Measurements from ENCODE around the gene TRIM17.

DNA sequence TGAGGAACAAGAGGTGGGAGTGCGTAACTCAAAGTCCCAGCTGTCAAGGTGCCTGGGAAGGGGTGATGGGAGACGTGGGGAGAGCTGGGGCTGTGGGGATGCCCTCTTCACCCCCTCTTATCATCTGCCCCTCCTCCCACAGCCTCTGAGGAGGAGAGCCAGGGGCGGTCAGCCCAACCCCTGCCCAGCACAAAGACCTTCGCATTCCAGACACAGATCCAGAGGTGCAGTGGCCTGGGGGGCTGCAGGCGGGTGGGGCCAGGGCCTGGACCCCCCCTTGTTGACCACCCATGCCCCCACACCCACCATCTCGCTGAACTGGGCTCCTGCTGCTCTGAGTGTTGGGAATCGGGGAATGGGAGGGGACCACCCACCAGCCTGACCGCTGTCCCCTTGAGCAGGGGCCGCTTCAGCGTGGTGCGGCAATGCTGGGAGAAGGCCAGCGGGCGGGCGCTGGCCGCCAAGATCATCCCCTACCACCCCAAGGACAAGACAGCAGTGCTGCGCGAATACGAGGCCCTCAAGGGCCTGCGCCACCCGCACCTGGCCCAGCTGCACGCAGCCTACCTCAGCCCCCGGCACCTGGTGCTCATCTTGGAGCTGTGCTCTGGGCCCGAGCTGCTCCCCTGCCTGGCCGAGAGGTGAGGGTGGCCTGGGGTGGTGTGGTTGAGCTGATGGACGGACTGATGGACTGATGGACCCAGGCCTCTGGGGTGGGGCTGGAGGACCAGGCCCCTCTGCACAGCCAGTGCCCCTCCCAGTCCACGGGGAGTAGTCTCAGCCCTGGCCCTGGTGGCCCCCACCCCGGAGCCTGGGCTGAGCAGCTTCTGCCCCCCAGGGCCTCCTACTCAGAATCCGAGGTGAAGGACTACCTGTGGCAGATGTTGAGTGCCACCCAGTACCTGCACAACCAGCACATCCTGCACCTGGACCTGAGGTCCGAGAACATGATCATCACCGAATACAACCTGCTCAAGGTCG lies 39.7 kb downstream of the TRIM17 start:
- TF ChIP-seq, protein P1, sequence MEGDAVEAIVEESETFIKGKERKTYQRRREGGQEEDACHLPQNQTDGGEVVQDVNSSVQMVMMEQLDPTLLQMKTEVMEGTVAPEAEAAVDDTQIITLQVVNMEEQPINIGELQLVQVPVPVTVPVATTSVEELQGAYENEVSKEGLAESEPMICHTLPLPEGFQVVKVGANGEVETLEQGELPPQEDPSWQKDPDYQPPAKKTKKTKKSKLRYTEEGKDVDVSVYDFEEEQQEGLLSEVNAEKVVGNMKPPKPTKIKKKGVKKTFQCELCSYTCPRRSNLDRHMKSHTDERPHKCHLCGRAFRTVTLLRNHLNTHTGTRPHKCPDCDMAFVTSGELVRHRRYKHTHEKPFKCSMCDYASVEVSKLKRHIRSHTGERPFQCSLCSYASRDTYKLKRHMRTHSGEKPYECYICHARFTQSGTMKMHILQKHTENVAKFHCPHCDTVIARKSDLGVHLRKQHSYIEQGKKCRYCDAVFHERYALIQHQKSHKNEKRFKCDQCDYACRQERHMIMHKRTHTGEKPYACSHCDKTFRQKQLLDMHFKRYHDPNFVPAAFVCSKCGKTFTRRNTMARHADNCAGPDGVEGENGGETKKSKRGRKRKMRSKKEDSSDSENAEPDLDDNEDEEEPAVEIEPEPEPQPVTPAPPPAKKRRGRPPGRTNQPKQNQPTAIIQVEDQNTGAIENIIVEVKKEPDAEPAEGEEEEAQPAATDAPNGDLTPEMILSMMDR (IDR thresholded peaks at IDR 0.05; ENCODE audit: low read depth, low read length, poor library complexity, severe bottlenecking) = no peak
- TF ChIP-seq EZH2phosphoT487 (IDR thresholded peaks at IDR 0.05; ENCODE audit: borderline replicate concordance, low read length) = no peak

All from DOHH2 (cell line).